HG03196 (cell line): Measurements from ENCODE around the gene ADAMTS19.

Experiments
- ATAC-seq: cut with Tn5 transposase; IDR thresholded peaks from one replicate; pipeline ENCODE4 v1.9.1; 2021; ENCODE audit not compliant: unreplicated experiment

Gene ADAMTS19

DNA sequence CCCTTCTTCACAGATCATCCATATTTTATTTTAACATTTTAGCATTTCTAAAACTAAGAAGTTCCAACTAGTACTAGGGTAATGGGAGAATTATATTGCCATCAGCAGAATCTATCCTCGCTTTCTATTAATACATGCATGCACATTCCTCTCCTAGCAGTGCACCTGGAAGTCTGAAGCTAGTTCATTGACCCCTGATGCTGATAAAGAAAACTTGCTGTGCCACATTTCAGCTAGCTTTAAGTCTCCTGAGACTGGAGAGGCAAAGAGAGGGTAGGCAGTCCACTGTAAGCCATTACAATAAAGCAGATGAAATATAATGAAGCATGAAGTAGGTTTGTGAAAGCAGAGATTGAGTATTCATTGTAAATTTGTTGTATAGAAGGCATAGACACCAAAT, 303.6 kb downstream of the ADAMTS19 start:
- ATAC-seq, result no peak

DNA sequence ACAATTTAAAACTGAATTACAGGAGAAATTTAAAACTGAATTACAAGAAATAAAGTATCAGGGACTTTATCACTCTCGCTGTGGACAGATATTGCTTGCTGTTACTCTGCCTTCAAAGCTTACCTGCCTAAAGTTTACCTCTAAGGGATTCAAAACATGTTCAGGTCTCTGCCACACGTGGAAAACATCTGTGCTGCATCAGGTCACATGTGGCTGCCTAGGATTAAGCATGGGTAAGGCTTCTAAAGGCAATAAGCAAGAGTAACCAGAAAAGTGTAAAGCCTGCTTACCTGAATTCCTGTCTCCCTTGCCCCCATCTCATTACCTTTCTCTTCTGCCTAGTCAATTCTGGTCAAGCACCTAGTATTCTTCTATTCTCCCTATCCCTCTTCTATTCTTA, 306.7 kb downstream of the ADAMTS19 start:
- ATAC-seq, result no peak

DNA sequence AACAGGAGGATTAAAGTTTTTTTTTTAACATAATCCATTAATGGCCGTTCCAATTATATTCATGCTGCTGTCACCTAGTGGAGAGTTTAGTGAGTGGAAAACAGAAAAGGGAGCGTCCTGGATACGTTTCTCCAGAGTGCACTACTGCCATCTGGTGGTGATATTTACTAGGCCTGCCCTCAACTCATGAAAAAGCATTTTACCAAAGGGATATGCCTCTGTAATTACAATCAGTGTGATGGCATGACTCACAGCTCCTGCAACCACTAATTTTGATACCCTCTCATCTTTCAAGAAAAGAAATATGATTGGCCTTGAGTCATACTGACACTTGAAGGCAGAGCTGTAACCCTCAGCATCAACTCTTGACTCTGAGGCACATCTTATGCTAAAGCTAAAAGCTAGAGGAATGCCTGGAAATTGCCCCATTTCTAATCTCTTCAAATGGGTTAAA, 307.9 kb downstream of the ADAMTS19 start:
- peak; percentile 92 for ATAC-seq

DNA sequence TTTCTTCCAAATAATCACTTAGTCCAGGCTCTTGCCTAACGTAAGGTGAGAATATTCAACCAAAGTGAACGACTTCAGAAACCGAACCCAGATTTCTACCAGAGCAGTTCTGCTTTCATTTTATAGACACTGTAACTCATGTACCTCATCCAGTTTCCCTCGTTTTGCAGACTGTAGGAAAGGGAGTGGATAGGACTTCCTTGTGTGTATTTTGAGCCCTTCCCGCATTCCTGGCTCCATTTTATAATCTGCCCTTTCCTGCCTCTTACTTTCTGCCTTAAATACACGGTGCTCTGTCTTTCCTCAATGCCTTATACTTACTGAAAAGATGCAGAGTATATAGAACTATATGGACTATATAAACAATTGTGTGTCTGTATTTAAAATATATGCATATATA, 308.6 kb downstream of the ADAMTS19 start:
- no peak for ATAC-seq

DNA sequence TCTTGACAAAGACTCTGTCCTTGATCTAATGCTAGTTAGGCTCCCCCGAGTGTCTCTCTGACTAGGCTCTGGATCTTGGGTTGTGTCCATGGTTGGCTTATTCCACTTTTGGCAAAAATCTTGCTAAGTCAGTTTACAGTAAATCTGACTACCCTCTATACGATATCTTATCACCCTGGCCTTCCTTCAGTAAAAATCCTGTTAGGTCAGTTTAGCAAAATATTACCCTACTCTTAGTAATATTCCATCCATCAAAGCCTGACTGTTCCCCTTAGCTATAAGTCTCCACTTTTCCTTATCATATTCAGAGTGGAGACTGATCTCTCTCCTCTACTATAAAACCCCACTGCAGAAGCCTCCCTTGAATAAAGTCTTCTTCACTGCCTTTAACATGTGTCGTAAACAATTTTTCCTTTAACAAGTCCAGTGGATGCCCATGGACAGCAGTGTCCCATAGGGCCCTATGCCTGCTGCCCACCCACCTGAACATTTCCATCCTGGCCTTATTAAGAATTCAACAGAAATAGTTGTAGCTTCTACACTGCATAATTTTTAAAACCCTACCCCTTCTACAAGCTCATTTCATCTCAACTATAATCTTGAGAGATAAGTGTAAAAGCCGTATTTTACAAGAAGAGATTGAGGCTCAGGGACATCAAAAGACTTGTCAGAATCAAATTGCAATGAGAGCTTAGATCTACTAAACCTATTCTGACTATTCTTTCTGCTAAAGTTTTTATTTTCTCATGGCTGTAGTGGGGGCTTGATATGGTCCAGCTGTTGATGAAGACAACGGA, 310.1 kb downstream of the ADAMTS19 start:
- ATAC-seq, result no peak

DNA sequence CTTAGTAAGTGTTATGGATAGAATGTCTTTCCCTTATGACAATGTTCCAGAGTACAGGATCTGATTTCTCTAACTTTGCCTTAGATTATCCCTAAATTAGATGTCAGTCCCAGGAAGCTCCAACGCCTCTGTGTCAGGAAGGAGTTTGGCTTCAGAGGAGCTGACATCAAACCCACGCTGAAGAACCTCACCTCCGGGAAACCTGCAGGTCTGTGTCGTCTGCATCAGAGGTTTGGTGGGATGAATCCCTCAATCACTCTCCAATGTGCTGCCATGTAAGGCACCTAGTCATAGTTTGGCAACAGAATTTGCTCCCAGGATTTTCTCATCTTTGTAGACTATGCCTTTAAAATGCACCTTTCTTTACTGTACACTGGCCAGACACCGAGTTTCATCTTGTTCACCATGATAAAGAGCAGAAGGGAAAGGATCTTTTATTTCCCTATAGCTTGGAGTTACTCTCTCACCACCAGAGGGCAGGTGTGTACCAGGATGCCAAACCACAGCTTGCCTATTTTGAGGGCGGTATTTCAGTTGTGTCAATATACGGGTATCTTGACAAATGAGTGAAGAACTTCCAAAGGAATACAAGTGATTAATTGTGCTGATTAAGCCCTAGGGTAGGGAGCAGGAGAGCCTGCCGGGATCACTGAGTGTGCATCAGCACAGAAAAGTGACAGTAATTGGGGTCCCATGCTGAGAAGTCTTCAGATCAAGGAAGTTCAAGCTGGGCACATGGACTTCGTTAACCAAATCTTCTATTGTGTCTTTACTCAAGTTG, 311.1 kb downstream of the ADAMTS19 start:
- ATAC-seq, result peak; percentile 56

DNA sequence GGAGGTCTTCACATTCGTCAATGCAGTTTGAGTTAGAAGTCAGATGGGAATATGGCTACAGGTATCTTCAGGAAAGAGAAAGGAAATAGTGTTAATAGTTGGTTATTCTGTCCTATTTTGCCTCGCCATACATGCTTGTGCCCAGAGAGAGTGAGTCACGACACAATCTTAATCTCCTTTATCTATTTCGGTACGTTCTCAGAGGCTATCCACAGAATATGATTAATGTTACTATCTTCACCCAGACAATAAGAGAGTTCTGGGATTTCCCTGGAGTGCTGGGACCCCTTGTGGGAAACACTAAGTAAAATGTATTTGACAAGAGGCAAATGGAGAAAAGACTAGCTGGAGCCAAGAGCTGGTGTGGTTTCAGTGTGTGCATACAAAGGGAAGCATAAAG, 313.3 kb downstream of the ADAMTS19 start:
- ATAC-seq, result no peak

DNA sequence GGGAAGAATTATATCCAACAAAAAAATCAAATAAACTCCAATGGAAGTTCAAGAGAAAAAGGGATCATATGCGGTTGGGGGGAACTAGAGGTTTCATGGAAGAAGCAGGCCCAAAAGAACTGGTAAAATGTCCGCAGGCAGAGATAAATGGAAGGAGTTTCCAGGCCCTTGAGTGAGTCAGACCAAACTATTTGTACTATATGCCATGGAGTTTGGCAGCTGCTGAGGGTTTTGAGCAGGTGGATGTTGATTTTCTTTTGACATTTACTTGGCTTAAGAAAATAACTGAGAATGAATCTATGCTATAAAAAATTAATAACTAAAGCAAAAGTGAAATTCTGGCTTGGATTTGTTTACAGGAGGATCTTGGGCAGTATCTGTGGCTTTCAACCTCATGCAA, 321.5 kb downstream of the ADAMTS19 start:
- no peak for ATAC-seq
